ENCODE data around the gene SLC2A4RG.

The SLC2A4RG gene

GRCh38 chr20:63751471-63752271 is 12.1 kb downstream of the SLC2A4RG start:
- FAIRE-seq (peak; percentile 13), DNase-seq (ENCODE audit: insufficient read length, low spot score) (no peak)

- DNase-seq (ENCODE audit: insufficient read length, low spot score), result no peak
- FAIRE-seq, result peak; percentile 65
Observed at GRCh38 chr20:63752411-63753101, 13.0 kb downstream of the SLC2A4RG start.

- DNase-seq (ENCODE audit: insufficient read length, low spot score) (no peak), FAIRE-seq (peak; percentile 89)
Observed at GRCh38 chr20:63753381-63753780, 13.8 kb downstream of the SLC2A4RG start.

GRCh38 chr20:63754008-63754407 is 14.4 kb downstream of the SLC2A4RG start:
- DNase-seq (ENCODE audit: insufficient read length, low spot score), result no peak
- peak; percentile 40 for FAIRE-seq

GRCh38 chr20:63755933-63756647 is 16.5 kb downstream of the SLC2A4RG start:
- FAIRE-seq, result peak; percentile 36
- DNase-seq (ENCODE audit: insufficient read length, low spot score), result no peak

GRCh38 chr20:63756648-63756991 is 17.0 kb downstream of the SLC2A4RG start:
- FAIRE-seq (peak; percentile 79), DNase-seq (ENCODE audit: insufficient read length, low spot score) (no peak)

- peak; percentile 44 for FAIRE-seq
- DNase-seq (ENCODE audit: insufficient read length, low spot score), result no peak
Observed at GRCh38 chr20:63758152-63758551, 18.6 kb downstream of the SLC2A4RG start.

- DNase-seq (ENCODE audit: insufficient read length, low spot score) (no peak), FAIRE-seq (peak; percentile 65)
Observed at GRCh38 chr20:63759377-63759901, 19.9 kb downstream of the SLC2A4RG start.

- DNase-seq (ENCODE audit: insufficient read length, low spot score) (no peak), FAIRE-seq (no peak)
Observed at GRCh38 chr20:63765082-63765873, 25.7 kb downstream of the SLC2A4RG start.

- FAIRE-seq, result no peak
- no peak for DNase-seq (ENCODE audit: insufficient read length, low spot score)
Observed at GRCh38 chr20:63765902-63766301, 26.3 kb downstream of the SLC2A4RG start.

- no peak for DNase-seq (ENCODE audit: insufficient read length, low spot score)
- FAIRE-seq, result no peak
Observed at GRCh38 chr20:63766695-63767426, 27.3 kb downstream of the SLC2A4RG start.

- DNase-seq (ENCODE audit: insufficient read length, low spot score) (no peak), FAIRE-seq (no peak)
Observed at GRCh38 chr20:63767456-63767855, 27.9 kb downstream of the SLC2A4RG start.

GRCh38 chr20:63767886-63768285 is 28.3 kb downstream of the SLC2A4RG start:
- DNase-seq (ENCODE audit: insufficient read length, low spot score) (no peak), FAIRE-seq (peak; percentile 77)

- DNase-seq (ENCODE audit: insufficient read length, low spot score) (no peak), FAIRE-seq (peak; percentile 49)
Observed at GRCh38 chr20:63768591-63769515, 29.3 kb downstream of the SLC2A4RG start.

GRCh38 chr20:63769891-63770474 is 30.4 kb downstream of the SLC2A4RG start:
- DNase-seq (ENCODE audit: insufficient read length, low spot score) (no peak), FAIRE-seq (peak; percentile 49)

GRCh38 chr20:63771046-63771707 is 31.6 kb downstream of the SLC2A4RG start:
- no peak for DNase-seq (ENCODE audit: insufficient read length, low spot score)
- peak; percentile 57 for FAIRE-seq

- FAIRE-seq (peak; percentile 20), DNase-seq (ENCODE audit: insufficient read length, low spot score) (no peak)
Observed at GRCh38 chr20:63772781-63773518, 33.4 kb downstream of the SLC2A4RG start.
